PC-3 (cell line): Measurements from ENCODE around the gene BRIP1. TPM values are rescaled to one million over a fixed set of nuclear protein-coding genes. Genes with fewer than 3 reads are reported as not detected.

Source experiments
- ATAC-seq: fragments of 200-7000 bp; cut with Tn5 transposase; 2 replicates; pipeline ENCODE4 v1.9.1; 2020; ENCODE audit warnings: mild to moderate bottlenecking, moderate library complexity
- BruUV-seq: library from RNA; stranded (reverse); fragments of 400-500 nt; replicated peaks from 2 replicates; lab custom pipeline; 2021; lab: Mats Ljungman, UMichigan
- CTCF ChIA-PET: fragments of 300-600 bp; sonication (Branson Sonifier 250); formaldehyde crosslinking; loops from one replicate; lab custom pipeline; 2022; ENCODE audit warnings: antibody characterized with exemption; lab: Charles Lee
- POLR2A ChIA-PET: fragments of 300-600 bp; sonication (Branson Sonifier 250); formaldehyde crosslinking; loops from one replicate; lab custom pipeline; 2022; ENCODE audit warnings: antibody characterized with exemption; ENCODE audit not compliant: unreplicated experiment; lab: Charles Lee
- DNase-seq: peaks from one replicate; pipeline ENCODE4 v3.0.0-alpha.2; 2015
- H2AFZ ChIP-seq: fragments of 300-600 bp; sonication (generic); 2 replicates; pipeline ENCODE4 v1.6.0; 2016; ENCODE audit warnings: antibody characterized with exemption, low read length
- H3F3A ChIP-seq: fragments of 300-600 bp; sonication (generic); one replicate; pipeline ENCODE4 v1.6.0; 2017; ENCODE audit warnings: antibody characterized with exemption, low read length, control low read depth, mild to moderate bottlenecking; ENCODE audit not compliant: unreplicated experiment
- H3K27ac ChIP-seq: fragments of 300-600 bp; sonication (generic); 2 replicates; pipeline ENCODE4 v1.5.1; 2016; ENCODE audit warnings: mild to moderate bottlenecking, low read length
- H3K27me3 ChIP-seq: fragments of 300-600 bp; sonication (generic); 2 replicates; pipeline ENCODE4 v1.6.1; 2016; ENCODE audit warnings: low read length, mixed read lengths
- H3K36me3 ChIP-seq: fragments of 300-600 bp; sonication (generic); 2 replicates; pipeline ENCODE4 v1.6.1; 2016; ENCODE audit warnings: low read depth, mixed run types, low read length, mixed read lengths
- H3K4me1 ChIP-seq: fragments of 300-600 bp; sonication (generic); 2 replicates; pipeline ENCODE4 v1.5.1; 2016; ENCODE audit warnings: low read length; ENCODE audit not compliant: insufficient read depth
- H3K4me2 ChIP-seq: fragments of 300-600 bp; sonication (generic); 2 replicates; pipeline ENCODE4 v1.6.0; 2016; ENCODE audit warnings: low read length
- H3K4me3 ChIP-seq: fragments of 300-600 bp; sonication (generic); 2 replicates; pipeline ENCODE4 v1.5.1; 2016; ENCODE audit warnings: mild to moderate bottlenecking, low read length, mixed read lengths
- H3K79me2 ChIP-seq: fragments of 300-600 bp; sonication (generic); 2 replicates; pipeline ENCODE4 v1.6.1; 2017; ENCODE audit warnings: low read length, mixed read lengths
- H3K9ac ChIP-seq: fragments of 300-600 bp; sonication (generic); 2 replicates; pipeline ENCODE4 v1.6.0; 2016; ENCODE audit warnings: mild to moderate bottlenecking, low read length
- H3K9me2 ChIP-seq: fragments of 300-600 bp; sonication (generic); replicated peaks from 2 replicates; pipeline ENCODE4 v1.6.1; 2016; ENCODE audit warnings: mixed run types, low read length, mixed read lengths
- H3K9me3 ChIP-seq: fragments of 300-600 bp; sonication (generic); 2 replicates; pipeline ENCODE4 v1.6.1; 2016; ENCODE audit warnings: low read length, mixed read lengths
- H4K20me1 ChIP-seq: fragments of 300-600 bp; sonication (generic); 2 replicates; pipeline ENCODE4 v1.6.1; 2016; ENCODE audit warnings: low read length, mixed read lengths
- EZH2 ChIP-seq: fragments of 300-600 bp; sonication (generic); IDR thresholded peaks from one replicate; pipeline ENCODE4 v1.6.1; 2017; ENCODE audit warnings: antibody characterized with exemption, mild to moderate bottlenecking, low read length; ENCODE audit not compliant: unreplicated experiment
- EZH2phosphoT487 ChIP-seq: fragments of 300-600 bp; sonication (generic); IDR thresholded peaks from 2 replicates; pipeline ENCODE4 v1.6.1; 2018; ENCODE audit warnings: mild to moderate bottlenecking, antibody characterized with exemption, low read length, borderline replicate concordance
- intact Hi-C: fragments of 100-400 bp; cut with micrococcal nuclease; formaldehyde crosslinking; loops from 2 replicates; pipeline ENCODE4 v1.9.0; 2023
- total RNA-seq: library from RNA; depleted of rRNA; stranded (reverse); fragments of >200 nt; gene quantifications from 2 replicates; pipeline ENCODE4 v1.2.3, GENCODE V29; 2014
- TF ChIP-seq, protein P1 (sequence below): fragments of 300-600 bp; sonication (generic); conservative IDR thresholded peaks from 2 replicates; pipeline ENCODE4 v1.5.1; 2017; ENCODE audit warnings: antibody characterized with exemption, low read depth, mild to moderate bottlenecking, low read length

Gene BRIP1
- total RNA-seq, 1 experiment from 2014 or later: 21.1 TPM

DNA sequence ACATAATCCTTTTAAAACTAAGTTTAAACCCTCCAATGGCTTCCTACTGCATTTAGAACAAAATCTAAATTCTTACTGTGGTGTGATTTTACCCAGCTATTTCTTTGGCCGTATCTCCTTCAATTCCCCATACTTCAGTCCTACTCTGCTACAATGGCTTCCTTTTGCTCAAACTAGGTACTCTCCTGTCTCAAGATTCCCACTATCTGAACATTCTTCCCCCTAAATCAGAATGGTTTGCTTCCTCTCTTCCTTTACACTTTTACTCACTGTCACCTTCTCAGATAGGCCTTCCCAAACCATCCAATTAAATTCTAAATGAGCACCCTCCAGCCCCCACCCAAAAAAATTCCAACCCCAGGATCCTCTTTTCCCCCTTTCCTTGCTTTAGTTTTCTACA lies 109.2 kb downstream of the BRIP1 start:
- CTCF ChIA-PET: no interaction called here
- no peaks in the 10 kb centered on the region for H3K9me3 ChIP-seq
- H3K9ac ChIP-seq: no peak overlapping the region
- ATAC-seq: no peak
- H3K4me1 ChIP-seq: 0 out of 2 replicates have a peak, but pooled peaks cover under 1% of the 10 kb centered on the region
- H3K4me3 ChIP-seq: no peak overlapping the region
- no peak overlapping the region for H3K27ac ChIP-seq
- H3K9me2 ChIP-seq: no peaks in the 10 kb centered on the region
- no TSS peak for BruUV-seq
- intact Hi-C loops: no loop called here
- no peak overlapping the region for H3K4me2 ChIP-seq
- no peaks in the 10 kb centered on the region for H3K27me3 ChIP-seq
- no peak overlapping the region for H2AFZ ChIP-seq
- DNase-seq: no peak
- peaks cover 9% of the 10 kb centered on the region for H3K36me3 ChIP-seq
- no peaks in the 10 kb centered on the region for H3K79me2 ChIP-seq
- POLR2A ChIA-PET: no interaction called here
- no peaks in the 10 kb centered on the region for H4K20me1 ChIP-seq
- H3F3A ChIP-seq: no peaks in the 10 kb centered on the region
- TF ChIP-seq EZH2phosphoT487 (no peak), EZH2 (no peak)
- TF ChIP-seq, protein P1, sequence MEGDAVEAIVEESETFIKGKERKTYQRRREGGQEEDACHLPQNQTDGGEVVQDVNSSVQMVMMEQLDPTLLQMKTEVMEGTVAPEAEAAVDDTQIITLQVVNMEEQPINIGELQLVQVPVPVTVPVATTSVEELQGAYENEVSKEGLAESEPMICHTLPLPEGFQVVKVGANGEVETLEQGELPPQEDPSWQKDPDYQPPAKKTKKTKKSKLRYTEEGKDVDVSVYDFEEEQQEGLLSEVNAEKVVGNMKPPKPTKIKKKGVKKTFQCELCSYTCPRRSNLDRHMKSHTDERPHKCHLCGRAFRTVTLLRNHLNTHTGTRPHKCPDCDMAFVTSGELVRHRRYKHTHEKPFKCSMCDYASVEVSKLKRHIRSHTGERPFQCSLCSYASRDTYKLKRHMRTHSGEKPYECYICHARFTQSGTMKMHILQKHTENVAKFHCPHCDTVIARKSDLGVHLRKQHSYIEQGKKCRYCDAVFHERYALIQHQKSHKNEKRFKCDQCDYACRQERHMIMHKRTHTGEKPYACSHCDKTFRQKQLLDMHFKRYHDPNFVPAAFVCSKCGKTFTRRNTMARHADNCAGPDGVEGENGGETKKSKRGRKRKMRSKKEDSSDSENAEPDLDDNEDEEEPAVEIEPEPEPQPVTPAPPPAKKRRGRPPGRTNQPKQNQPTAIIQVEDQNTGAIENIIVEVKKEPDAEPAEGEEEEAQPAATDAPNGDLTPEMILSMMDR: no peak

DNA sequence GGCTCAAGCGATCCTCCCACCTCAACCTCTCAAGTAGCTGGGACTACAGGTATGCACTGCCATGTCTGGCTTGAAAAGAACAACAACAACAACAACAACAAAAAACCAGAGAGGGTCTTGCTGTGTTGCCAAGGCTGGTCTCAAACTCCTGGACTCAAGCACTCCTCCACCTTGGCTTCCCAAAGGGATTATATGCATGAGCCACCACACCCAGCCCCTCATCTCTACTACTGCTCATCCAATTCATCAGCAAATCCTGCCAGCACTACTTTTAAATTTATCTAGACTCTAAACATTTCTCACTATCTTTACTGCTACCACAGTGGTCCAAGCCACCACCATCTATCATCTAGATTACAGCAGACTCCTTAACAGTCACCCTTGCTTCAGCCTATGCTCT lies 109.6 kb downstream of the BRIP1 start:
- no peak overlapping the region for H2AFZ ChIP-seq
- H3K4me3 ChIP-seq: no peak overlapping the region
- DNase-seq (no peak), ATAC-seq (no peak)
- ChIA-PET CTCF (no interaction called here), POLR2A (no interaction called here)
- H3K27me3 ChIP-seq: no peaks in the 10 kb centered on the region
- no peaks in the 10 kb centered on the region for H3K9me2 ChIP-seq
- no peaks in the 10 kb centered on the region for H4K20me1 ChIP-seq
- H3K9me3 ChIP-seq: no peaks in the 10 kb centered on the region
- no peak overlapping the region for H3K27ac ChIP-seq
- intact Hi-C loops: no loop called here
- no peak for TF ChIP-seq EZH2
- TF ChIP-seq, protein P1: no peak
- no peak for TF ChIP-seq EZH2phosphoT487
- no peaks in the 10 kb centered on the region for H3K79me2 ChIP-seq
- H3K9ac ChIP-seq: no peak overlapping the region
- H3K4me1 ChIP-seq: no peaks in the 10 kb centered on the region
- peaks cover 7% of the 10 kb centered on the region for H3K36me3 ChIP-seq
- H3K4me2 ChIP-seq: no peak overlapping the region
- no peaks in the 10 kb centered on the region for H3F3A ChIP-seq
- no TSS peak for BruUV-seq

DNA sequence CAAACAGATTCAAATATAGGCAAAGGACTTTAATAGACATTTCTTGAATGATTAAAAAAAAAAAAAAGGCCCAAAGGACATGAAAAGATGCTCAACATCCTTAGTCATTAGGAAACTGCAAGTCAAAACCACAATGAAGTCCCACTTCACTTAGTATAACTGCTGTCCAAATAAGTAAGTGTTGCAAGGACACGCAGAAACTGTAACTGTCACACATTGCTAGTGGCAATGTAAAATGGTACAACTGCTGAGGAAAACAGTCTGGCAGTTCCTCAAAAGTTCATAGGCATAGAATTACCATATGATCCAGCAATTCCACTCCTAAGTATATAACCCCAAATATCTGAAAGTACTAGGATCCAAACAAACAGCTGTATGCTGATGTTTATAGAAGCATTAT lies 112.7 kb downstream of the BRIP1 start:
- POLR2A ChIA-PET: no interaction called here

More for the DNA sequence above, 112.7 kb downstream of the BRIP1 start:
- Histone ChIP-seq H3K27ac (no peak overlapping the region), H3K9me3 (peaks cover 8% of the 10 kb centered on the region; the same call in 1 of the 2 replicates), H2AFZ (no peak overlapping the region), H3K4me1 (no peaks in the 10 kb centered on the region), H3K79me2 (no peaks in the 10 kb centered on the region), H3F3A (no peaks in the 10 kb centered on the region), H3K27me3 (no peaks in the 10 kb centered on the region), H3K9me2 (no peaks in the 10 kb centered on the region), H3K9ac (no peak overlapping the region), H3K36me3 (peaks cover 14% of the 10 kb centered on the region), H3K4me2 (no peak overlapping the region), H3K4me3 (no peak overlapping the region), H4K20me1 (no peaks in the 10 kb centered on the region)
- no peak for ATAC-seq
- CTCF ChIA-PET: no interaction called here
- DNase-seq: no peak
- no TSS peak for BruUV-seq
- intact Hi-C loops: no loop called here
- TF ChIP-seq, protein P1: no peak
- TF ChIP-seq EZH2: no peak
- TF ChIP-seq EZH2phosphoT487: no peak
